Measurements from ENCODE around the gene LRRTM1. TPM values are rescaled to one million over a fixed set of nuclear protein-coding genes. Genes with fewer than 3 reads are reported as not detected.

The LRRTM1 gene
- total and polyA plus RNA-seq, 5 donors: 0.68 to 0.97 (median 0.84) TPM

GRCh38 chr2:80302314-80303005 is 2.1 kb downstream of the LRRTM1 start:
- Histone ChIP-seq H3K4me1 (ENCODE audit: control insufficient read depth, insufficient read depth, low read length) (no peaks in the 10 kb centered on the region), H3K27ac (ENCODE audit: low read length) (no peak overlapping the region), H3K27me3 (ENCODE audit: control insufficient read depth, insufficient read depth) (peaks cover 2% of the 10 kb centered on the region), H3K4me3 (ENCODE audit: low read length) (no peak overlapping the region), H3K9me3 (ENCODE audit: control insufficient read depth, low read length) (no peaks in the 10 kb centered on the region)
- WGBS: 9% methylated on average over 50 of the region's 50 CpGs
- intact Hi-C loops (cut with DNase I): no loop called here
- ATAC-seq: peak in 1 of 2 donors; percentile 20
- peak in 1 of 3 donors; percentile 31 for DNase-seq

GRCh38 chr2:80302001-80302313 is 2.6 kb downstream of the LRRTM1 start:
- intact Hi-C loops (cut with DNase I): no loop called here
- DNase-seq (peak in 1 of 3 donors; percentile 42), ATAC-seq (no peak)
- 40% methylated on average over 12 of the region's 12 CpGs for WGBS
- no peak overlapping the region for H3K27ac ChIP-seq (ENCODE audit: low read length)
- H3K4me1 ChIP-seq (ENCODE audit: control insufficient read depth, insufficient read depth, low read length): no peaks in the 10 kb centered on the region
- no peaks in the 10 kb centered on the region for H3K9me3 ChIP-seq (ENCODE audit: control insufficient read depth, low read length)
- H3K27me3 ChIP-seq (ENCODE audit: control insufficient read depth, insufficient read depth): peaks cover 2% of the 10 kb centered on the region
- no peak overlapping the region for H3K4me3 ChIP-seq (ENCODE audit: low read length)

DNA sequence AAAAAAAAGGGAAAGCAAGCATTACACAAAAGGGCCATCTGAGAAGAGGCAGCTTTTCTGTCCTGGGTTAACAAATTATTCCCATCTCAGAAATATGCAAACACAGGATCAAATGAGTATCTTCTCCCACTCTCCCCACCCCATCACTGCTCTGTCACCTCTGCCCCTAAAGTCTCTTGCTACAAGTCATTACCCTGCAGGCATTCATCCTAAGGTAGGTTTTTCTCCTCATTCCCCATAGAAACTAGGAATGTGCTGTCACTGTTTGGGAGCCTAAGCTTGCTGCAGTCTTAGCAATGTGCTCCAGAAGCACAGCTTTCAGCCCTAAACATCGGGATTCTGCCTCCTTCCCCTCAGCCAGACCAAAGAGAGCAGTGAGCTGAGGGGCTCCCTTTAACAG is 3.6 kb downstream of the LRRTM1 start:
- 33% methylated on average over 1 of the region's 1 CpG for WGBS
- H3K9me3 ChIP-seq (ENCODE audit: control insufficient read depth, low read length): no peaks in the 10 kb centered on the region
- ATAC-seq (no peak), DNase-seq (no peak)
- intact Hi-C loops (cut with DNase I): no loop called here
- no peak overlapping the region for H3K4me3 ChIP-seq (ENCODE audit: low read length)
- H3K27ac ChIP-seq (ENCODE audit: low read length): no peak overlapping the region
- H3K4me1 ChIP-seq (ENCODE audit: control insufficient read depth, insufficient read depth, low read length): no peaks in the 10 kb centered on the region
- H3K27me3 ChIP-seq (ENCODE audit: control insufficient read depth, insufficient read depth): peaks cover 2% of the 10 kb centered on the region

GRCh38 chr2:80300346-80300745 is 4.2 kb downstream of the LRRTM1 start:
- intact Hi-C loops (cut with DNase I): no loop called here
- peaks cover 2% of the 10 kb centered on the region for H3K27me3 ChIP-seq (ENCODE audit: control insufficient read depth, insufficient read depth)
- WGBS: 69% methylated on average over 1 of the region's 1 CpG

GRCh38 chr2:80299661-80300060 is 4.9 kb downstream of the LRRTM1 start:
- no peaks in the 10 kb centered on the region for H3K4me1 ChIP-seq (ENCODE audit: control insufficient read depth, insufficient read depth, low read length)
- peaks cover 2% of the 10 kb centered on the region for H3K27me3 ChIP-seq (ENCODE audit: control insufficient read depth, insufficient read depth)
- no peaks in the 10 kb centered on the region for H3K9me3 ChIP-seq (ENCODE audit: control insufficient read depth, low read length)
- DNase-seq: no peak
- no peak overlapping the region for H3K27ac ChIP-seq (ENCODE audit: low read length)
- WGBS: 52% methylated on average over 5 of the region's 5 CpGs
- no peak for ATAC-seq
- H3K4me3 ChIP-seq (ENCODE audit: low read length): no peak overlapping the region
- intact Hi-C loops (cut with DNase I): no loop called here

More at GRCh38 chr2:80300346-80300745, 4.2 kb downstream of the LRRTM1 start:
- DNase-seq: no peak
- no peaks in the 10 kb centered on the region for H3K4me1 ChIP-seq (ENCODE audit: control insufficient read depth, insufficient read depth, low read length)
- H3K9me3 ChIP-seq (ENCODE audit: control insufficient read depth, low read length): no peaks in the 10 kb centered on the region
- no peak overlapping the region for H3K27ac ChIP-seq (ENCODE audit: low read length)
- no peak for ATAC-seq
- H3K4me3 ChIP-seq (ENCODE audit: low read length): no peak overlapping the region

DNA sequence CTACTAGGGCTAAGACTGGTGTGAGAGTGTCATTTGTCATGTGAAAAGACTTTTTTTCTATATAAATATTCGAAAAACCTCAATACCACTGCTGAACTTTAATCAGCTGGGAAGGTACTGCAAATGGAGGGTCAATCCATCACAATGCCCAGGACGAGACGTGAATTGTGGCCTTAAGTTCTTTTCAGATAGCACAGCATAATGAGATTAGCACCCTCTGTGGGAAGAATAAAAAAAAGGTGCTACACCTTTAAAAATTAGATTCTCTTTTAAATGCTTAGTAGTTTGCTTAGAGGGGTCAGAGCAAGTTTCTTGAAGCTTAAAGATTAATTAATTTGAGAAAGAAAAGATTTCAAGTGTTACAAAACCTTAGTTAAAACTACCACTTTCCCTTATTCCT is 5.6 kb downstream of the LRRTM1 start:
- H3K4me1 ChIP-seq (ENCODE audit: control insufficient read depth, insufficient read depth, low read length): no peaks in the 10 kb centered on the region
- DNase-seq (no peak), ATAC-seq (no peak)
- H3K9me3 ChIP-seq (ENCODE audit: control insufficient read depth, low read length): no peaks in the 10 kb centered on the region
- no peak overlapping the region for H3K4me3 ChIP-seq (ENCODE audit: low read length)
- H3K27me3 ChIP-seq (ENCODE audit: control insufficient read depth, insufficient read depth): peaks cover 2% of the 10 kb centered on the region
- intact Hi-C loops (cut with DNase I): no loop called here
- 52% methylated on average over 3 of the region's 3 CpGs for WGBS
- H3K27ac ChIP-seq (ENCODE audit: low read length): no peak overlapping the region

GRCh38 chr2:80293039-80293438 is 11.5 kb downstream of the LRRTM1 start:
- ATAC-seq: no peak
- no peaks in the 10 kb centered on the region for H3K27me3 ChIP-seq (ENCODE audit: control insufficient read depth, insufficient read depth)

DNA sequence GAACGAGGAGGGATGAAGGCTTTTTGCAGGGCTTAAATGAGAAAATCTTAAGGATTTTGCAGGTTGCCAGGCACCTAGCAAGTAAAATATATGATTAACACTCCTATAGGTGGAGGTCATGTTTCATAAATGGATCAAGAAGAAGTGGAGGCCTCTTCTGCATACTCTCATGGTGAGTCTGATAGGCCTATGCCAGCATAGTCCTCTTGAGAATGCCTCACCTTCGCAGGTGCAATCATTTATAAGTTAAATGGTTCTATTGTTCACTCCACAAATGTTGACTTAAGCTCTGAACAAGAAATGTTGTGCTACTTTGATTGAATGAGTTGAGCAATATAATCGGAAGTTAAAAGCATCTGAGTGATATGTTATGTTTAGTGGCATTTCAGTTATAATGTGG is 12.1 kb downstream of the LRRTM1 start:
- intact Hi-C loops (cut with DNase I): no loop called here
- no peaks in the 10 kb centered on the region for H3K9me3 ChIP-seq (ENCODE audit: control insufficient read depth, low read length)
- ATAC-seq (no peak), DNase-seq (no peak)
- H3K4me1 ChIP-seq (ENCODE audit: control insufficient read depth, insufficient read depth, low read length): no peaks in the 10 kb centered on the region
- H3K4me3 ChIP-seq (ENCODE audit: low read length): no peak overlapping the region
- WGBS: 89% methylated on average over 3 of the region's 3 CpGs
- no peak overlapping the region for H3K27ac ChIP-seq (ENCODE audit: low read length)
- H3K27me3 ChIP-seq (ENCODE audit: control insufficient read depth, insufficient read depth): no peaks in the 10 kb centered on the region

More at GRCh38 chr2:80293039-80293438, 11.5 kb downstream of the LRRTM1 start:
- Histone ChIP-seq H3K4me3 (ENCODE audit: low read length) (no peak overlapping the region), H3K9me3 (ENCODE audit: control insufficient read depth, low read length) (no peaks in the 10 kb centered on the region), H3K4me1 (ENCODE audit: control insufficient read depth, insufficient read depth, low read length) (no peaks in the 10 kb centered on the region), H3K27ac (ENCODE audit: low read length) (no peak overlapping the region)
- DNase-seq: no peak
- intact Hi-C loops (cut with DNase I): no loop called here

DNA sequence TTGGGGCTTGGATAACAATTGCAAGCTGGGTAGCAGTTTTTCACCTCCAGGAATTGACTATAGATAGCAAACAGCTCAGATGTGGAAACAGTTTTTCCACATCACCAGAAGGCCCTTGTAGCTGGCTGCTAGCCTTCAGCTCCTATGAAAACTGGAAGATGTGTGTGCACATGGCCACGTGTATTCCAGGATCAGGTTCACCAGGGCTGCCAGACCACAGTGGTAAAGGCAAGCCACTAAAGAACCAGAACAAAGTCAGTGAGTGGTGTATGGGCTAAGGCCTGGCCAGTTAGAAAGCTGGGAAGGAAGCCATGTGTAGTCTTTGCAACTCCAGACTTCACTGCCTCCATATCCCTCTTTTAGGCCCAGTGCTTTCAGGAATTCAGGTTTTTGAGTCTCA is 12.9 kb downstream of the LRRTM1 start:
- no peak for DNase-seq
- Histone ChIP-seq H3K4me1 (ENCODE audit: control insufficient read depth, insufficient read depth, low read length) (no peaks in the 10 kb centered on the region), H3K9me3 (ENCODE audit: control insufficient read depth, low read length) (no peaks in the 10 kb centered on the region), H3K27me3 (ENCODE audit: control insufficient read depth, insufficient read depth) (no peaks in the 10 kb centered on the region), H3K27ac (ENCODE audit: low read length) (no peak overlapping the region), H3K4me3 (ENCODE audit: low read length) (no peak overlapping the region)
- 45% methylated on average over 1 of the region's 1 CpG for WGBS
- no peak for ATAC-seq
- intact Hi-C loops (cut with DNase I): no loop called here

DNA sequence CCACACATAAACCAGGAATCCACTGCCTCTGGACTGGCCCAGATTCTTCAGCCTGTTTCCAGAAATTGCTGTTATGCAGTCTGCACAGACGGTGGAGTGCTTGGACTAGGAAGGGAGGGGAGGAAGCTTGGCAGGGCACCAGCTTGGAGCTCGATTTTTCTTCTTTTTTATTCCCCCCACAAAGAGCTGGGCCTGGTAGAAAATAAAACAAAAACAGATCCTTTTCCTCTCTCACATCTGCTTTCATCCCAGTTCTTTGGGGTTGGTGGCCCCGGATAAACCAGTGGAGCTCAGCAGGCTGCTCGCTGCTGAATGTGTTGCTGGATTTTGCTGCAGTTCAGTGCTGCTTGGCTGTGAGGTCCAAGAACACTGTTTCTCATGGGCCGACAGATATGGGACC is 16.0 kb downstream of the LRRTM1 start:
- intact Hi-C loops (cut with DNase I): no loop called here
- 23% methylated on average over 5 of the region's 5 CpGs for WGBS
- ATAC-seq (peak; percentile 53 to 81), DNase-seq (peak; percentile 13 to 60 (median 46))
- no peaks in the 10 kb centered on the region for H3K9me3 ChIP-seq (ENCODE audit: control insufficient read depth, low read length)
- no peaks in the 10 kb centered on the region for H3K27me3 ChIP-seq (ENCODE audit: control insufficient read depth, insufficient read depth)
- no peaks in the 10 kb centered on the region for H3K4me1 ChIP-seq (ENCODE audit: control insufficient read depth, insufficient read depth, low read length)
- no peak overlapping the region for H3K27ac ChIP-seq (ENCODE audit: low read length)
- H3K4me3 ChIP-seq (ENCODE audit: low read length): peak overlapping the region; percentile 22

DNA sequence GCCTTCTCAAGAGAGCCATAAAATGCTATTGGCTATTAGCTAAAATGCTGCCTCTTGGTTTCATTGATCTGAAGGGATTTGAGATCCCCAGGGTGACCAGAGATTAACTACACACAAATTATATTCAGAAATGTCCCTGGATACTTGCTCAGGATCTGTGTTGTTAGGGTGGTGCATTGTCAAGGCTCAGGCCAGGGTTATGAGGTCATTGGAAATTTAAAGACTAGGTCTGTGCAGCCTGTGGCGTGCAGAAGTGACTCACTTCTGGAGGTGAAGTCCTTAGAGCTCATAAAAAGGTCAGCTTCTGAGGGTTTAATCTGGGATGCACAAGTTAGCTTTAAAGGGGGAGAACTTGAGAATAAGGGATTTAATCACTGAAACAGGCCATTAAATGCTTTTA is 23.5 kb downstream of the LRRTM1 start:
- H3K27ac ChIP-seq (ENCODE audit: low read length): no peak overlapping the region
- no peaks in the 10 kb centered on the region for H3K9me3 ChIP-seq (ENCODE audit: control insufficient read depth, low read length)
- ATAC-seq (no peak), DNase-seq (no peak)
- peaks cover 2% of the 10 kb centered on the region for H3K27me3 ChIP-seq (ENCODE audit: control insufficient read depth, insufficient read depth)
- WGBS: 93% methylated on average over 1 of the region's 1 CpG
- intact Hi-C loops (cut with DNase I): no loop called here
- H3K4me1 ChIP-seq (ENCODE audit: control insufficient read depth, insufficient read depth, low read length): no peaks in the 10 kb centered on the region
- no peak overlapping the region for H3K4me3 ChIP-seq (ENCODE audit: low read length)

DNA sequence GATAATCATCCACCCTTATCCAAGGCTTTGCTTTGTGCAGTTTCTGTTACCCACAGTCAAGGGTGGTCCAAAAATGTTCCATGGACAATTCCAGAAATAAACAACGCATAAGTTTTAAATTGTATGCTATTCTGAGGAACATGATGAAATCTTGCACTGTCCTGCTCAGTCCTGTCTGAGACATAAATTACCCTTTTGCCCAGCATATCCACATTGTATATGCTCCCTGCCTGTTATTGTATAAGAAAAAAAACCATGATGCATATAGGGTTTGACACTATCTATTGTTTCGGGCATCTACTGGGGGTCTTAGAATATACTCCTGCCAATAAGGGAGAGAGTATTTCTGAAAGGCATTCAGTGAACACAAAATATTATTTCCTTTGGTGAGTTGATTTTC is 24.0 kb downstream of the LRRTM1 start:
- intact Hi-C loops (cut with DNase I): no loop called here
- Histone ChIP-seq H3K4me3 (ENCODE audit: low read length) (no peak overlapping the region), H3K9me3 (ENCODE audit: control insufficient read depth, low read length) (no peaks in the 10 kb centered on the region), H3K27ac (ENCODE audit: low read length) (no peak overlapping the region), H3K27me3 (ENCODE audit: control insufficient read depth, insufficient read depth) (peaks cover 2% of the 10 kb centered on the region), H3K4me1 (ENCODE audit: control insufficient read depth, insufficient read depth, low read length) (no peaks in the 10 kb centered on the region)
- no peak for ATAC-seq
- DNase-seq: no peak
- 92% methylated on average over 2 of the region's 2 CpGs for WGBS

All from right cardiac atrium (tissue), 5 donors.